ENCODE measurements around the gene TEN1.

GRCh38 chr17:76014925-76015261, 35.9 kb downstream of the TEN1 start:
- no peak for TF ChIP-seq CTCF (IDR thresholded peaks at IDR 0.05; ENCODE audit: insufficient read depth, low read length, poor library complexity, severe bottlenecking)
- TF ChIP-seq EZH2phosphoT487 (conservative IDR thresholded peaks at IDR 0.05; ENCODE audit: low read length) = no peak

Measured in SU-DHL-6 (cell line).